T-helper 22 cell (primary cell): ENCODE results near the gene WDR3.

Experiments
- DNase-seq: peaks from one replicate; pipeline ENCODE4 v3.0.0-alpha.2; 2020; ENCODE audit warnings: low read depth

WDR3 gene

GRCh38 chr1:117952386-117952785 is 22.8 kb downstream of the WDR3 start:
- no peak for DNase-seq

GRCh38 chr1:117959364-117959763 is 29.8 kb downstream of the WDR3 start:
- no peak for DNase-seq

GRCh38 chr1:117964290-117965038 is 34.9 kb downstream of the WDR3 start:
- DNase-seq: no peak

GRCh38 chr1:117967477-117967876 is 37.9 kb downstream of the WDR3 start:
- DNase-seq: no peak

GRCh38 chr1:117967881-117968280 is 38.3 kb downstream of the WDR3 start:
- no peak for DNase-seq

- no peak for DNase-seq
These were observed 40.7 kb downstream of the WDR3 start for GRCh38 chr1:117970252-117970651.

GRCh38 chr1:117971777-117972176 is 42.2 kb downstream of the WDR3 start:
- DNase-seq: no peak

- no peak for DNase-seq
These were observed 46.8 kb downstream of the WDR3 start for GRCh38 chr1:117976381-117976780.

- DNase-seq: no peak
These were observed 52.1 kb downstream of the WDR3 start for GRCh38 chr1:117981455-117982192.

- DNase-seq: no peak
These were observed 55.7 kb downstream of the WDR3 start for GRCh38 chr1:117985239-117985638.

GRCh38 chr1:117985973-117986372 is 56.4 kb downstream of the WDR3 start:
- DNase-seq: no peak

- DNase-seq: no peak
These were observed 74.8 kb downstream of the WDR3 start for GRCh38 chr1:118004312-118004711.

- DNase-seq: no peak
These were observed 77.9 kb downstream of the WDR3 start for GRCh38 chr1:118007391-118007790.

GRCh38 chr1:118008011-118008410 is 78.5 kb downstream of the WDR3 start:
- DNase-seq: no peak

- no peak for DNase-seq
These were observed 83.1 kb downstream of the WDR3 start for GRCh38 chr1:118012515-118013124.

GRCh38 chr1:118013336-118013735 is 83.8 kb downstream of the WDR3 start:
- DNase-seq: no peak

GRCh38 chr1:118013938-118014337 is 84.4 kb downstream of the WDR3 start:
- no peak for DNase-seq
